ENCODE results near the gene GRK5.
A peak's percentile ranks its signal among the peaks of the same experiment; 100 is the strongest.

GRK5 gene

DNA sequence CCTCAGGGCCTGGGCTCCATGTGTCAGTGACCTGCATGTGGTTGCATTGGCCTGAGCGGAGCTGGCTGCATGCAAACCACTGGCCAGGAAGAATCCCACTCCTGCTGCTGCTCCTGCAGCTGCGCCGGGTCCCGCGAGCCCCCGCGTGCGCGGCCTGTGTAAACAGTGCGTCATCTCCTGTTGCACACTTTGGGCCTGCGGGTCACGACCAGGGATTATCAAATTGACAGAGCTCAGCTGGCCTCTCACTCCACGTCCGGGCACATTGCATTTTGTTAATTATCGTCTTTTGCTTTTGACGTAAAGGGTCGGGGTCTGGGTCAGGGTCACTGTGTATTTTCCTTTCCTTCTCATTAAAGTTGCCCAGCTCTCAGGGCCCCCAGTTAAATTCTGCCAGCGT lies 202.5 kb downstream of the GRK5 start:
- no peak for DNase-seq

GRCh38 chr10:119410361-119411116 lies 203.2 kb downstream of the GRK5 start:
- no peak for DNase-seq

DNA sequence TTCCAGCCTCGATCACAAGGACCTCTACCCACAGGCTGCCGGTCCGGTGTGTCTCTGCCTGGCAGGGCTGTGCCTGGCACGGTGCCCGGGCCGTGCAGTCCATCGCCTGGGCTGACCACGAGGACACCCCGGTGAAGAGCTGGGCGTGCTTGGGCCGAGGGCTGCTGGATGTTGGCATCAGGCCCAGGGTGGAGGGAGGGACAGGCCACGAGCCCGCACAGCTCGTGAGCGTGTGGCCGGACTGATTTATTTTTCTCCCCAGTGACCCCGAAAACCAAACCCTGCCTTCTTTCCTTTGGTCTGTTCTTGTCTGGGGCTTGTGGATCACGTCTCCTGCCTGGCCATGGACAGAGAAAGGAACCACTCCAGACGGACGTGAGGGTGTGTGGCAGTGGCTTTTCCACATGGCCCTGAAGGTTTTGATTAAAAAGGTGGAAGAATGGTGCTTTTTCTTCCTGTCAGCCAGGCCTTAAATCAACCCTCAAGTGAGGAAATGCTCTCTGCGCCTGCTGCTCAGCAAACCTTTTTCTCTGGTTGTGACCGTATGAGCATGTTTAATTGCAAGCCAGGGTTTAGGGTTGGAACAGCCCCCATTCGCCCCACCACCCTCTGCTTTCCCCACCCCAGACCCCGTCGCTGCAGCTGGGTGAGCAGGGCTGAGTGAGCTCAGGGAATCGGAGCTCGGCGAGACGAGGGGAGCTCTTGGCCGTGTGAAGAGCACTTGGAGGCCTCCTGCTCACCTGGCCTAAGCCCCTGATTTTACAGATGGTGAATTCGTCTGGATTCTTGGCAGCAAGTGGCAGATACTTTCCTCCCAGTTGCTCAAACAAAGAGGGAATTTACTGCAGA lies 205.1 kb downstream of the GRK5 start:
- DNase-seq, result no peak

- DNase-seq, result no peak
Observed at GRCh38 chr10:119413093-119413453, 205.7 kb downstream of the GRK5 start.

- DNase-seq, result no peak
Observed at GRCh38 chr10:119413471-119414080, 206.2 kb downstream of the GRK5 start.

DNA sequence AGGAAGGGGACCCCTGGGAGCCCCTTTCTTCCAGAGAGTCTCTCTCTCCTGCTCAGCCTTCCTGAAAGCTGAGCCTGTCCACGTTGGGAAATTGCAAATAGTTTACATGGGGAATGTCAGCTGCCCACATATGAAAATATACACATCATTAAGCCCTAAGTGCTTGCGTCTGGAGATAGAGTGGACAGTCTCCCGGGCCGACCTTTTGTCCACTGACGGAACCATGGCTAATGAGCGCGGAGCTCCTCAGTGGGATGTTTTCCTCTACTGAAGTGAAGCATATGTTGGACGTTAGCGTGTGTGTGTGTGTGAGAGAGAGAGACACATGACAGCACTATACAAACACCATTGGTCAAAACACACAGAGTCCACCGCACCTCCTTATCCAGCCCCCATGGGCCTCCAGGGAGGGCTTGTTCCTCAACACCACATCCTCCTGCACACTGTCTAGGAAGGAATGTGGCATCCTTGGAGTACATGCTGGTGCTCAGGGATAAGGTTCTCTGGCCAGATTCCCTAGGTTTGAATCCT lies 206.8 kb downstream of the GRK5 start:
- DNase-seq, result no peak

DNA sequence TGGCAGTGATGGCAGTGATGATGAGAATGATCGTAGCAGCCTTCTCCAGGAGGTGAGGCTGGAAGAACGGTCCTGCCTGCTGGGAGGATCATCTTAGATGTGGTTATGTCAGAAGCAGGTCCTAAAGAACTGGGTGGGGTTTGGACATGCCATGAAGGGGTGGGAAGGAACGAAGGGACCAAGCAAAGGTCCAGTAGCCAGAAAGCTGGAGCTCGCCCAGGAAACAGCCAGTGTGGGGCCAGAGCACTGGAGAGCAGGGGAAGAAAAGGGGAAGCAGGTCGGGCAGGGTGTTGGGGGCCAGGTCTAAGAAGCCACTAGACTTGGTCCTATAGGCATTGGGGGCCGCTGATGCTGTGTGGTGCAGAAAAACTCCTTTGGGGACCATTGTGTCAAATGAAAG lies 207.8 kb downstream of the GRK5 start:
- no peak for DNase-seq

GRCh38 chr10:119415536-119416503 lies 208.4 kb downstream of the GRK5 start:
- no peak for DNase-seq

GRCh38 chr10:119416855-119417254 lies 209.5 kb downstream of the GRK5 start:
- DNase-seq, result peak; percentile 63 to 84 (median 80)

DNA sequence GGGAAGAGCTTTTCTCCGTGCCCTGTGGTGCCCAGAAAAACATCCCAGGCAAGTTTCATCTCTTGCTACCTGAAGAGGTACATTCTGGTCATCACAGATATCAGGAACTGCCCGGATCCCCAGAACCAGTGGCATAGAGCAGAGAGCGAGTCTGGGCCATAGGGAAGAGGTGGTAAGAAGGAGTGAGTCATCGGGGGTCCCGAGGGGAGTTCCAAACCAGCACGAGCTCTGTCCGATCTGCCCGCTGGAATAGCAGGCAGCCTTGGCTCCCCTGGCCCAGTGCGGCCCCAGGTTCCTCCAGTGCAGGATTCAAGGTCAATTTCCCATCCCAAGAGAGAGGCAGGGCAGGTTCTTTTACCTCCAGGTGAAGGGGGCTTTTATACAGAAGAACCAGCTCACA lies 210.5 kb downstream of the GRK5 start:
- no peak for DNase-seq

- DNase-seq, result no peak
Observed at GRCh38 chr10:119418362-119418761, 211.0 kb downstream of the GRK5 start.

DNA sequence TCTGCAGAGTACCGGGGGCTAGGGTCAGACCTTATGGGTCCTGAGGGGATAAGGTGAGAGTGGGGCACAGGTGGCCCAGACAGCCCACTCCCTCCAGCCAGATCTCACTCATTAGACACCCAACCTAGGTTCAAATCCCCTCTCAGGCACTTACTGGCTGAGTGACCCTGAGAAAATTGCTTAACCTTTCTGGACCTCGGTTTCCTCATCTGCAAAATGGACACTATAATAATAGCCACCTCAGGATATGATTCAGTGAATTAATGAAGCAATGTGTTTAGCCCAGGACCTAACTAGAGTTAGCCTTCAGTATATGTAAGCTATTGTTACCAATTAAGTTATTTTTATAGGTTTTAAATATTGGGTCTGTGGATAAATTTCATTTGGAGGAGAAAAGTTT lies 212.6 kb downstream of the GRK5 start:
- no peak for DNase-seq

GRCh38 chr10:119420950-119421875 lies 213.8 kb downstream of the GRK5 start:
- no peak for DNase-seq

- DNase-seq, result no peak
Observed at GRCh38 chr10:119421891-119422681, 214.7 kb downstream of the GRK5 start.

- no peak for DNase-seq
Observed at GRCh38 chr10:119422682-119423509, 215.5 kb downstream of the GRK5 start.

- no peak for DNase-seq
Observed at GRCh38 chr10:119423510-119424257, 216.3 kb downstream of the GRK5 start.

GRCh38 chr10:119424258-119424975 lies 217.0 kb downstream of the GRK5 start:
- no peak for DNase-seq
